HG02623 (cell line): ENCODE data around the gene SUPT6H.

ENCODE experiments used
- ATAC-seq: cut with Tn5 transposase; IDR thresholded peaks from one replicate; pipeline ENCODE4 v1.9.1; 2021; ENCODE audit warnings: moderate library complexity; ENCODE audit not compliant: unreplicated experiment

SUPT6H gene

GRCh38 chr17:28700278-28700677, 38.3 kb downstream of the SUPT6H start:
- no peak for ATAC-seq

GRCh38 chr17:28700830-28701492, 39.0 kb downstream of the SUPT6H start:
- no peak for ATAC-seq

GRCh38 chr17:28702026-28702751, 40.2 kb downstream of the SUPT6H start:
- no peak for ATAC-seq

DNA sequence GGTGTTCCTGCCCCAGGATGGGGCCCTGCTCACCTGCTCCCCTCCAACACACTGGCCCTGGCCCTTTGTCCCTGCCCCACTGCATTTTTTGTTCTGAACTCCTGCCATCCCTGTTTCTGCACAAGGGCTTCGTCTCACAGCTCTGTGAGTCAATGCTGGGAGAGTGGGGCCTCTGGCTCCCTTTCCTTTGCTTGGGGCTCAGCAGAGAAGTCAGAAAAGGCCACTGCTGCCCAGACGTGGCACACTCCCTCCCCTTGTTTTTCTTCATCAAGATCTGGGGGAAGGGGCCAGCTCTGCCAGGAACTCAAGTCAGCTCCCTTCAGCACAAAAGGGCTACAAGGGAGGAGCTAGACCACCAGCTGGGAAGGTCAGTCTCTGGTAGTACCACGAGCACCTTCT, 40.7 kb downstream of the SUPT6H start:
- ATAC-seq, result no peak

DNA sequence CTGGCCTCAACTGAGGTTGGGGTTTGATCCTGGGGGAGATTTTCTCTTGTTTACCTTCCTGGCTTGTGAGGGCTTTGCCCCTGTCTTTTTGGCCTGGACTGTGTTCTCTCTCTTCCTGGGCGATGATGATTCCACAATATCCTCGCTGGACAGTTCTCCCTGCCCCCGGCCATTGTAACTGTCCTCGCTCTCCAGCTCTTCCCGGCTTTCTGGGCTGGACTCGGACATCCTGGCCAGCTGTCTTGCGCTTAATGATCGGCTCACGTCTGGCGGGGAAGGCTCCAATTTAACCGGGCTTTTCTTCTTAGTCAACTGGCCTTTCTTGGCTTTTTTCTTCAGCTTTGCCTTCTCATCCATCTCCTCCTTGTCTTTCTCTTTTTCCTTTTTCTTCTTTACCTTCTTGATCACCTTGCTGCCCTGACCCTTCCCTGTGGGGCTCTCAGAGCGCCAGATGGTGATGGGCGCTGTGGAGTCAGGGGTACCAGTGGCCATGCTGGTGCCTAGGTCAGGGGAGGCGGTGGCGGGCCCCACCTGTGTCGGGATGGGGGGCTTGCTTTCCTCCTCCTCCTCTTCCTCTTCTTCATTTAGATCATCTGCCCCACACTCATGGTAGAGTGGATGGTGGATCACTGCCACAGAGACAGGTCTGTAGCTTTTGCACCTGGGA, 41.7 kb downstream of the SUPT6H start:
- no peak for ATAC-seq

- ATAC-seq, result no peak
Observed at GRCh38 chr17:28704219-28704858, 42.3 kb downstream of the SUPT6H start.

- ATAC-seq, result no peak
Observed at GRCh38 chr17:28705074-28705659, 43.2 kb downstream of the SUPT6H start.

DNA sequence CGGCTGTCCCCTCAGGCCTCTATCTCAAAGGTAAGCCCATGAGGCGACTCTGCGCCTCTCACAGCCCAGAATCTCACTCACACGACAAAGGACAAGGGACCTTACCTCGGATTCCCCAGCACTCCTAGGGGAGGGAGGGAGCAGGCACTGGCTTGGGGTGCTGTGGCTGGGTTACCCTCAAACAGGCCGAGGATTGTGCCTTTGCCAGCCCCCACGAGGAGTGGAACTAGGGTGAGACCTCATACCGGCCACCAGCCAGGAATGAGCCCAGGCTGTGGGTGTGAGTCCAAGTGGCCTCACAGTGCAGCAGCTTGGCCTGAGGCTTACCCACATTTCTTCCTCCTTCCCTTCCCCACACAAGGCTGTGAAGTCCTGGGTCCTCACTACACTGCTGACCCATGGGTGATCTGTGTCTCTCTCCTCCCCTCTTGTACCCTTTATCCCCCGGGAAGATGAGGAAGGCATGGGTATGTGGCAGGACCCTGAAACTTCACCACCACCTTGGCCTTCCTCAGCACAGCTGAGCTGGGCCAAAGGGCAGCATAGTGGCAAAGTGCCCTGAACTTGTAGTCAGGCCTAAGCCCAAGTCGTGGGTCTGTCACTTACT, 43.8 kb downstream of the SUPT6H start:
- ATAC-seq, result no peak

GRCh38 chr17:28706471-28707338, 44.7 kb downstream of the SUPT6H start:
- ATAC-seq, result no peak

- no peak for ATAC-seq
Observed at GRCh38 chr17:28707339-28707720, 45.3 kb downstream of the SUPT6H start.

DNA sequence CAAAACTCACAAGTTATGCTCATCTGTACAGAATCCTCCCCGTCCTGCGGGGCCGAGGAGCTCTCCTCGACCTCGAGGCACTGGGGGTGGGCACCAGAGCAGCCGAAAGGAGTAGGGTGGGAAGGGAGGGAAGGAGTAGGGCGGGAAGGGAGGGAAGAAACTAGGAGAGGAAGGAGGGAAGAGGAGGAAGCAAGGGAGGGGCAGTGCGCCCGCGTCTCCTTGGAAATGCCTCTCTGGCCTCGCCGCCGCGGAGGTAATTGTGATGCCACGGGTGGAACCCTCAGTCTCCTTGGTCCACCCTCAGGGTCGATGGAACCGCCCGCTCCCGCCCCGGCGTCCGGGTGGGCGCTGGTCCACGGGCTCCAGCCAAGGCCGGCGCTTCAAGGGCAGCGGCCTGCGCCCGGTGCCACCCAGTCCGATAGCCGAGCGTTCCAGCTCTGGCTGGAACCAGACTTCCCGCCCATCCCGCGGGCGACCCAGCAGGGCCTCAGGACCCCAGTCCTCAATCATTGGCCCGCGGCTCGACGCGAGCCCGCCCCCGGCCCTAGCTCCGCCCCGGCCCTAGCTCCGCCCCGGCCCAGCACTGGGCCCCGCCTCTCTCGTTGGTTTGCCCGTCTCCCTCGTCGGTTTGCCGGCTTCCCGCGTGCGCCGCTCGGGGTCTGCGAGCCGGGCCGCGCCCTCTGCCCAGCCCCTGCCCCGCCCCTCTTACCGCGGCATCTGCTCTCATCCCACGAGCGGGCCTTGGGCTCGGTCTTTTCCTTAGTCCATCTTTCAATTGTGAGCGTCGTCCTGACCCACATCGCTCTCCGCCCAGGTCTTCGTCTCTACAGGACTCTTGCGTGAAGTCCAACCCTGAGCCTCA, 49.1 kb downstream of the SUPT6H start:
- ATAC-seq, result peak; percentile 66

GRCh38 chr17:28711723-28712031, 49.7 kb downstream of the SUPT6H start, which contains the start of gene PROCA1:
Gene PROCA1, minus strand, starts transcription at chr17:28711888. Its CDS starts 228 bp downstream, at chr17:28711660.
- no peak for ATAC-seq

DNA sequence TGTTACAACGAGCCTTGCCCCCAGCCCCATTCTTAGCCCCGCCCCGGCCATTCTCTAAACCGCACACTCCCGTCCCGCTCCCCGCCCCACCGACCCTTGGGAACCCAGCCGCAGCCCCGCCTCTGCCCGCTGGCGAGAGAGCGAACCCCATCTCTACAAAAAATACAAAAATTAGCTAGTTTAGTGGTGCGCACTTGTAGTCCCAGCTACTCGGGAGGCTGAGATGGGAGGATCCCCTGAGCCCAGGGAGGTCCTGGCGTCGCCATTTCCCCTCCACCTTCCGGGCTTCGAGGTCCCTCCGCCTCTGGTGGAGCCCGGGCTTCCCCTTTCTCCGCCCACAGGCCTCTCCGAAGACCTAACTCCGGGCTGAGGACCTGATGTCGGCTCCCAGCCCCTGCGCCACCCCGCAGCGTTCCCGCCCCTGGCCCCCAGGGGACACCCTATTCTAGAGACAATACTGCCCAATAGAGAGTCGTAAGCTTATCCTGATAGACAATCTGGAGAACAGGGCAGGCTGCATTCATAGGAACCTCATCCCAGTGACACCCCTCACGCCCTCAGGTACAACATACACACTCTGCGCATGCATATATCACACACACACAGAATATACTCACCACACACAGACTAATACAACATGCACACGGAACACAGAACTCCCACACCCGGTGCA, 50.2 kb downstream of the SUPT6H start:
- ATAC-seq, result no peak

DNA sequence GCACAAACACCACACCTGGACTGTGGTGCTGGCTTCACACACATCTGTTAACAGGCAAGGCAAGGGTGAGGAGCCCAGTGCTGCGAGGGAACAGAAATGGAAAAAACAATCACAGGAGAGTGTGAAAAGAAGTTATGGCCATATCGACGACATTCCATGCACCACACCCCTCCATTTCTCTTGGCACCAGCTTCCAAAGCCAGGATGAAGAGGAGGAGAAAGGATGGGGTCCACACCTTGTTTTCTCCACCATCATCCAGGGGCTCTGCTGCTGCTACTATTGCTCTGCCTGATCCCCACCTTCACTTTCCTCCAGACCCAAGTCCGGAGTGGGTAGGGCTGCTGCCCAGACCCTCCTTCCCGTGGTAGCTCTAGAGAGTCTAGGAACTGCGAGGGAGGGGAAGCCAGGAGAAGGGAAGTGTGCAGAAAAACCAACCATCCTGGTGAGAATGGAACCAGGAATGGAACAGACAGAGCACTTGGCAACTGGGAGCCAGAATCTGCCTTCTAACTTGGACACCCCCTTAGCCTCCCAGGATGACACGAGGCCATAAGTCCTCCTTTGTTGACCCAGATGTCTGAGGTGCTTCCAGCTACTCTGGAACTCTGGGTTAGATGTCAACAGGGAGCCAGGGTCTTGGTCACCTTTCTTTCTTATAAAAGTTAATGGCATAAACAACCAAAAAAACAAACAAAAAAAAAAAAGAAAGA, 50.9 kb downstream of the SUPT6H start:
- no peak for ATAC-seq

DNA sequence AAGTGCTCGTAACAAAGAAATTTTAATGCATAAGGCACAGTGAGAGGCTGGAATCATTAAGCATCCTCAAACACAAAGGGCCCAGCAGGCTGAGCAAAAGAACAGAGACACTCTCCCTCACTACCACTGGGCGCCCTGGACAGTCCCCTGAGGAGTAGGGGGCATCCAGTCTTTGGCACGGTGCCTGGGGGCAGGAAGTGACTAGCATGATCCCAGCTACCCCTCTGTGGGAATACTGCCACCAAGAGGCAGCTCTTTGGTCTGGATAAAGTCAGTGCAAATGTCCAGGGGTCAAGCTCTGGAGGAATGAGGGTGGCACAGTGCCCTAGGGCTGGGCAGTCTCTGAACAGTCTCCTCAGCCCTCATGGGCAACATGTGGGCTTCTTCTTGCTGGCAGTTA, 52.3 kb downstream of the SUPT6H start:
- ATAC-seq, result no peak

DNA sequence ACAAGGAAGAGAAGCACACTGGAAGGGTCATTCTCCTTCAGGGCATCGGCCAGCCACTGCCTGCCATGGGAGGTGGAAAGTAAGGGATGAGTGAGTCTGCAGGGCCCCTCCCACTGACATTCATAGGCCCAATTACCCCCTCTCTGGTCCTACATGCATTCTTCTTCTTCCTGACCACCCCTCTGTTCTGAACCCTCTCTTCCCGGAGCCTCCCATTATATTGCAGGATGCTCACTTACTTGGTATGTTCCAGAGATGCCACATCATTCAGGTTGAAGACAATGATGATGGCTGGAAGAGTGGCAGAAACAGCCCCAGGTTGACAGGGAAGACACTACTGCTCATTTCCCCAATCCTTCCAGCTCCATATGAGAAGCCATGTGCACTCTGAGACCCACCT, 53.2 kb downstream of the SUPT6H start:
- ATAC-seq, result no peak

DNA sequence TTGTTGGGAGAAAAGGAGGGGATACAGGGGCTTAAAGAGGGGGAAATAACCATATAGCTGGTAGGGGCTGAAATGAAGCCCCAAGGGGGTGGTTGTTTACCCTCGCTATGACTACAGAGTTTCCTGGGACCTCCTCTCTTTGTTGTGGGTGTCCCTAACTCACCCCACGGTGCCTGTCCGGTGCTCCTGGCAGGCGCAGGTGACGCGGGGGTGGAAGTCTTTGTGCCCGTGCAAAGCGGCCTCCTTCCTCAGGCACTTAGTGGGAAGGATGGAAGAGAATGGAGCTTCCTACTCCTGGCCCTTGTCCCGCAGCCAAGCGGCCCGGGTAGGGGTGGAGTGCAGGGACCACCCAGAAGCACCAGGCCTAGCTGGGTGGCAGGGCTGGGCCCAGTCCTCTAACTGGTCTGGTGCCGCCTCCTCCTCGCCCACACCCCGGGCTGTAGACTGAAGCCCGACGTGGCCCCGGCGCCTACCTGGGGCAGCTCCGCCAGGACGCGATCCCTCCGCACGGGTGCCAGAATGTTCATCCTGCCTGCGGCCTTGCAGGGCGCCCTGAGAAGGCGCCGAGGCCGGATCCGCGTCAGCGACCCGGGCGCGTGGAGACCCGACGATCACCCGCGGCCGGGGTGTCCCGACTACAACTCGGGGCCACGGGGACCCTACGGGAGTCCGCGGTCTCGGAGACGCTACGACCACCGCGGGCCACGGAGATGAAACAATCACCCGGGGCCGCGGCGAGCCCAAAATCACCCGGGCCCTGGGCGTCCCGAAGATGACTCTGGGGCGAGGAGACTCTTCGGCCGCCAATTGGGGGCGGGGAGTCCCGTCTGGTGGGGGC, 55.0 kb downstream of the SUPT6H start:
- ATAC-seq, result no peak
